ENCODE data around the gene GALNTL6.

GALNTL6 gene

GRCh38 chr4:172088556-172088955 lies 275.4 kb downstream of the GALNTL6 start:
- TF ChIP-seq CTCF (conservative IDR thresholded peaks at IDR 0.05; ENCODE audit: low read depth, low read length) = no peak
- H3K4me3 ChIP-seq (ENCODE audit: low read length) = no peak overlapping the region
- no peak for DNase-seq (ENCODE audit: low read depth)

GRCh38 chr4:172095161-172095560 lies 282.0 kb downstream of the GALNTL6 start:
- no peak for DNase-seq (ENCODE audit: low read depth)
- TF ChIP-seq CTCF (conservative IDR thresholded peaks at IDR 0.05; ENCODE audit: low read depth, low read length) = no peak
- H3K4me3 ChIP-seq (ENCODE audit: low read length) = no peak overlapping the region

- no peak overlapping the region for H3K4me3 ChIP-seq (ENCODE audit: low read length)
- DNase-seq (ENCODE audit: low read depth) = no peak
- no peak for TF ChIP-seq CTCF (conservative IDR thresholded peaks at IDR 0.05; ENCODE audit: low read depth, low read length)
Measured at GRCh38 chr4:172096786-172097185, 283.6 kb downstream of the GALNTL6 start.

GRCh38 chr4:172099376-172099775 lies 286.2 kb downstream of the GALNTL6 start:
- no peak for TF ChIP-seq CTCF (conservative IDR thresholded peaks at IDR 0.05; ENCODE audit: low read depth, low read length)
- DNase-seq (ENCODE audit: low read depth) = no peak

GRCh38 chr4:172103456-172103855 lies 290.3 kb downstream of the GALNTL6 start:
- no peak for TF ChIP-seq CTCF (conservative IDR thresholded peaks at IDR 0.05; ENCODE audit: low read depth, low read length)
- no peak for DNase-seq (ENCODE audit: low read depth)
- no peak overlapping the region for H3K4me3 ChIP-seq (ENCODE audit: low read length)

More at GRCh38 chr4:172099376-172099775, 286.2 kb downstream of the GALNTL6 start:
- no peak overlapping the region for H3K4me3 ChIP-seq (ENCODE audit: low read length)

GRCh38 chr4:172104539-172104938 lies 291.3 kb downstream of the GALNTL6 start:
- DNase-seq (ENCODE audit: low read depth) = peak; percentile 31
- TF ChIP-seq CTCF (conservative IDR thresholded peaks at IDR 0.05; ENCODE audit: low read depth, low read length) = no peak

GRCh38 chr4:172105918-172106317 lies 292.7 kb downstream of the GALNTL6 start:
- no peak for TF ChIP-seq CTCF (conservative IDR thresholded peaks at IDR 0.05; ENCODE audit: low read depth, low read length)

More at GRCh38 chr4:172104539-172104938, 291.3 kb downstream of the GALNTL6 start:
- no peak overlapping the region for H3K4me3 ChIP-seq (ENCODE audit: low read length)

More at GRCh38 chr4:172105918-172106317, 292.7 kb downstream of the GALNTL6 start:
- no peak overlapping the region for H3K4me3 ChIP-seq (ENCODE audit: low read length)
- no peak for DNase-seq (ENCODE audit: low read depth)
